SK-N-SH (cell line): ENCODE measurements around the gene CSNK1E. TPM values are rescaled to one million over a fixed set of nuclear protein-coding genes. Genes with fewer than 3 reads are reported as not detected.

ENCODE experiments used
- CTCF ChIA-PET: fragments of 300-600, 350-600 bp; formaldehyde crosslinking; extraction: SDS; loops from one replicate; lab custom pipeline; 2021; lab: Yijun Ruan, JAX
- POLR2A ChIA-PET: fragments of 350-600 bp; sonication (Branson Sonifier 250); formaldehyde crosslinking; extraction: SDS; loops from one replicate; lab custom pipeline; 2020; ENCODE audit warnings: antibody characterized with exemption, inconsistent platforms; lab: Yijun Ruan, JAX
- DNase-seq: peaks from one replicate; pipeline ENCODE4 v3.0.0; 2012
- H2AFZ ChIP-seq: fragments of 200-600 bp; sonication (generic); 2 replicates; pipeline ENCODE4 v1.8.1; 2016; ENCODE audit warnings: antibody characterized with exemption, mild to moderate bottlenecking, low read depth
- H3F3A ChIP-seq: fragments of 200-600 bp; sonication (generic); replicated peaks from 2 replicates; pipeline ENCODE3; 2016; ENCODE audit warnings: antibody characterized with exemption, mild to moderate bottlenecking; ENCODE audit not compliant: insufficient read depth
- H3K27ac ChIP-seq, 2 experiments: fragments of 200-500 bp in 1 of 2; fragments of 200-600 bp in 1 of 2; sonication (Bioruptor generic) in 1 of 2; sonication (generic), shearing (Covaris generic) in 1 of 2; 2 replicates each; pipeline versions ENCODE4 v1.5.1 to v1.6.1; 2014 to 2016; ENCODE audit warnings: low read depth in 2 of 2, inconsistent platforms in 1 of 2, low read length in 1 of 2, mild to moderate bottlenecking in 1 of 2, mixed read lengths in 1 of 2
- H3K27me3 ChIP-seq: fragments of 200-600 bp; sonication (generic), shearing (Covaris generic); 2 replicates; pipeline ENCODE4 v1.6.1; 2016; ENCODE audit warnings: mixed run types; ENCODE audit not compliant: insufficient read depth
- H3K36me3 ChIP-seq, 2 experiments: fragments of 200-500 bp in 1 of 2; fragments of 200-600 bp in 1 of 2; sonication (Bioruptor generic) in 1 of 2; sonication (generic) in 1 of 2; replicated peaks in 1 of 2; 2 replicates each; pipeline versions ENCODE3 to v1.5.1; 2014 to 2016; ENCODE audit warnings: low read length in 1 of 2, mild to moderate bottlenecking in 1 of 2; ENCODE audit not compliant: insufficient read depth in 2 of 2, control insufficient read depth in 1 of 2
- H3K4me1 ChIP-seq, 2 experiments: fragments of 200-500 bp in 1 of 2; fragments of 200-600 bp in 1 of 2; sonication (Bioruptor generic) in 1 of 2; sonication (generic), shearing (Covaris generic) in 1 of 2; 2 replicates each; pipeline versions ENCODE4 v1.5.1 to v1.6.1; 2014 to 2016; ENCODE audit warnings: low read depth in 1 of 2, low read length in 1 of 2, mixed run types in 1 of 2; ENCODE audit not compliant: insufficient read depth in 2 of 2, control insufficient read depth in 1 of 2
- H3K4me2 ChIP-seq: fragments of 200-600 bp; sonication (generic), shearing (Covaris generic); 2 replicates; pipeline ENCODE4 v1.6.1; 2017; ENCODE audit warnings: mixed run types
- H3K4me3 ChIP-seq, 2 experiments: fragments of 200-500 bp in 1 of 2; fragments of 200-600 bp in 1 of 2; sonication (Bioruptor generic) in 1 of 2; sonication (generic), shearing (Covaris generic) in 1 of 2; 2 replicates each; pipeline versions ENCODE4 v1.5.1 to v1.8.1; 2014 to 2016; ENCODE audit warnings: low read depth in 2 of 2, inconsistent platforms in 1 of 2, low read length in 1 of 2, mild to moderate bottlenecking in 1 of 2, mixed read lengths in 1 of 2, moderate library complexity in 1 of 2
- H3K79me2 ChIP-seq: fragments of 200-600 bp; sonication (generic); 2 replicates; pipeline ENCODE4 v1.8.1; 2017; ENCODE audit warnings: mild to moderate bottlenecking; ENCODE audit not compliant: insufficient read depth
- H3K9ac ChIP-seq: fragments of 200-600 bp; sonication (generic); 2 replicates; pipeline ENCODE4 v1.6.1; 2017; ENCODE audit warnings: mixed run types
- H3K9me2 ChIP-seq: fragments of 200-600 bp; sonication (generic); 2 replicates; pipeline ENCODE4 v1.6.1; 2017; ENCODE audit warnings: mixed run types
- H3K9me3 ChIP-seq: fragments of 200-600 bp; sonication (generic); 2 replicates; pipeline ENCODE4 v1.6.1; 2017; ENCODE audit warnings: mixed run types, mild to moderate bottlenecking, moderate library complexity
- H4K20me1 ChIP-seq: fragments of 200-600 bp; sonication (generic); 2 replicates; pipeline ENCODE4 v1.6.1; 2017; ENCODE audit warnings: mild to moderate bottlenecking, mixed run types; ENCODE audit not compliant: insufficient read depth
- ELF1 ChIP-seq: IDR thresholded peaks from 2 replicates; pipeline ENCODE4 v1.4.0; 2012
- EZH2phosphoT487 ChIP-seq: fragments of 200-600 bp; sonication (generic); IDR thresholded peaks from 2 replicates; pipeline ENCODE4 v1.6.1; 2017; ENCODE audit warnings: low read depth, mixed run types, mild to moderate bottlenecking, antibody characterized with exemption, moderate library complexity, borderline replicate concordance
- FOSL2 ChIP-seq: IDR thresholded peaks from 2 replicates; pipeline ENCODE4 v1.4.0; 2012; ENCODE audit warnings: low read depth, mild to moderate bottlenecking, moderate library complexity, borderline replicate concordance
- GABPA ChIP-seq: IDR thresholded peaks from 2 replicates; pipeline ENCODE4 v1.4.0; 2012; ENCODE audit warnings: low read depth, mild to moderate bottlenecking
- MEF2A ChIP-seq: IDR thresholded peaks from 2 replicates; pipeline ENCODE4 v1.4.0; 2012; ENCODE audit warnings: low read depth, borderline replicate concordance
- POLR2AphosphoS5 ChIP-seq: IDR thresholded peaks from 2 replicates; pipeline ENCODE4 v1.6.1; 2012; ENCODE audit warnings: low read depth, low read length
- RAD21 ChIP-seq: IDR thresholded peaks from 2 replicates; pipeline ENCODE4 v1.6.1; 2012; ENCODE audit warnings: mild to moderate bottlenecking, low read length
- RCOR1 ChIP-seq: fragments of 150-350 bp; IDR thresholded peaks from 2 replicates; pipeline ENCODE4 v1.6.1; 2017; ENCODE audit warnings: antibody characterized with exemption, low read length
- RFX5 ChIP-seq: IDR thresholded peaks from 2 replicates; pipeline ENCODE4 v1.6.1; 2012; ENCODE audit warnings: mild to moderate bottlenecking, improper control_type of control experiment, low read length
- RXRA ChIP-seq: IDR thresholded peaks from 2 replicates; pipeline ENCODE4 v1.4.0; 2012; ENCODE audit warnings: low read depth, mild to moderate bottlenecking, borderline replicate concordance
- SMC3 ChIP-seq: IDR thresholded peaks from 2 replicates; pipeline ENCODE4 v1.6.1; 2012; ENCODE audit warnings: low read depth, low read length, improper control_type of control experiment
- TCF12 ChIP-seq: IDR thresholded peaks from 2 replicates; pipeline ENCODE4 v1.4.0; 2012
- WGBS: methylation state at CpG from one replicate; pipeline ENCODE4 v1.1.6; 2017; ENCODE audit warnings: low lambda C conversion rate; 5-methylcytosine and 5-hydroxymethylcytosine counted together
- polyA plus RNA-seq, 3 experiments: library from polyadenylated mRNA; depleted of rRNA; stranded (reverse); fragments of >200 nt; gene quantifications; 2 replicates each; pipeline ENCODE4 v1.2.3, GENCODE V29; 2012
- TF ChIP-seq, protein P1 (sequence below): IDR thresholded peaks from 2 replicates; pipeline ENCODE4 v1.4.0; 2012; ENCODE audit warnings: low read depth, borderline replicate concordance
- TF ChIP-seq, protein P2 (sequence below): fragments of 150-350 bp; IDR thresholded peaks from 2 replicates; pipeline ENCODE4 v1.6.1; 2016; ENCODE audit warnings: mild to moderate bottlenecking, low read depth, low read length
- TF ChIP-seq, protein P3 (sequence below): fragments of 200-600 bp; sonication (generic); IDR thresholded peaks from 2 replicates; pipeline ENCODE4 v1.6.1; 2017; ENCODE audit warnings: antibody characterized with exemption, mild to moderate bottlenecking, moderate library complexity
- TF ChIP-seq, protein P4 (sequence below): IDR thresholded peaks from 2 replicates; pipeline ENCODE4 v1.4.0; 2012; ENCODE audit warnings: low read depth

CSNK1E gene
- polyA plus RNA-seq, 1 of the 3 experiments (the other 2 are of a cell fraction): 130 TPM

DNA sequence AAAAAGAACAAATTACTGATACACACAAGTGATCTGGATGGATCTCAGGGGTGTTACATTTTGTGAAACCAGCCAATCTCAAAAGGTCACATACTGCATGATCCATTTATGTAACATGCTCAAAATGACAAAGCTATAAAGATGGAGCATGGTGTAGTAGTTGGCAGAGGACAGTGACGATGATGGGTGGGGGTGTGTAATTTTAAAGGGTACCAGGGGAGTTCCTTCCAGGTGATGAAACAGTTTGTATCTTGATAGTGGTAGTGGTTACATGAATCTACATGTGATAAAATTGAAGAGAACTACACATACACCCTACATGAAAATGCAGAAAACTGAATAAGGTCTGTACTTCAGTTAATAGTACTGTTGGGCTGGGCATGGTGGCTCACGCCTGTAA lies 61.5 kb downstream of the CSNK1E start (continued):
- TF ChIP-seq, protein P1, sequence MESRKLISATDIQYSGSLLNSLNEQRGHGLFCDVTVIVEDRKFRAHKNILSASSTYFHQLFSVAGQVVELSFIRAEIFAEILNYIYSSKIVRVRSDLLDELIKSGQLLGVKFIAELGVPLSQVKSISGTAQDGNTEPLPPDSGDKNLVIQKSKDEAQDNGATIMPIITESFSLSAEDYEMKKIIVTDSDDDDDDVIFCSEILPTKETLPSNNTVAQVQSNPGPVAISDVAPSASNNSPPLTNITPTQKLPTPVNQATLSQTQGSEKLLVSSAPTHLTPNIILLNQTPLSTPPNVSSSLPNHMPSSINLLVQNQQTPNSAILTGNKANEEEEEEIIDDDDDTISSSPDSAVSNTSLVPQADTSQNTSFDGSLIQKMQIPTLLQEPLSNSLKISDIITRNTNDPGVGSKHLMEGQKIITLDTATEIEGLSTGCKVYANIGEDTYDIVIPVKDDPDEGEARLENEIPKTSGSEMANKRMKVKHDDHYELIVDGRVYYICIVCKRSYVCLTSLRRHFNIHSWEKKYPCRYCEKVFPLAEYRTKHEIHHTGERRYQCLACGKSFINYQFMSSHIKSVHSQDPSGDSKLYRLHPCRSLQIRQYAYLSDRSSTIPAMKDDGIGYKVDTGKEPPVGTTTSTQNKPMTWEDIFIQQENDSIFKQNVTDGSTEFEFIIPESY: no peak
- no peak for TF ChIP-seq RFX5
- TF ChIP-seq, protein P2, sequence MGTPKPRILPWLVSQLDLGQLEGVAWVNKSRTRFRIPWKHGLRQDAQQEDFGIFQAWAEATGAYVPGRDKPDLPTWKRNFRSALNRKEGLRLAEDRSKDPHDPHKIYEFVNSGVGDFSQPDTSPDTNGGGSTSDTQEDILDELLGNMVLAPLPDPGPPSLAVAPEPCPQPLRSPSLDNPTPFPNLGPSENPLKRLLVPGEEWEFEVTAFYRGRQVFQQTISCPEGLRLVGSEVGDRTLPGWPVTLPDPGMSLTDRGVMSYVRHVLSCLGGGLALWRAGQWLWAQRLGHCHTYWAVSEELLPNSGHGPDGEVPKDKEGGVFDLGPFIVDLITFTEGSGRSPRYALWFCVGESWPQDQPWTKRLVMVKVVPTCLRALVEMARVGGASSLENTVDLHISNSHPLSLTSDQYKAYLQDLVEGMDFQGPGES: no peak

DNA sequence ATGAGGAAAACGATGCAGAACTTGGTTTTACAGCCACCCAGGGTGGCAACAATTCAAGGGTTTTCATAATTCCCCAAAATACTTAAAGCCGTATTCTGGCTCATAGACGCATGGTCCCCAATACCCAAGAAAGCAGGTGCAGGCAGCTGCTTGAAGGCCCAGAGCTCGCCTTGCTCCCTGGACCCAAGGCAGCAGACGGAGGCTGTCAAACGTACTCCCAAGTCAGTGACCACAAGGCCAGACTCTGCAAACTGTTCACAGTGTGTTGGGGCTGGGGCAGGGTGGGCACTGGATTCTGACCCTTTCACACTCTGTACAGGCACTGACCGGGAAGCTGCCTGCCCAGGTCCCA lies 65.9 kb downstream of the CSNK1E start:
- Histone ChIP-seq H3K27ac (no peak overlapping the region), H3K36me3 (no peaks in the 10 kb centered on the region), H3F3A (no peaks in the 10 kb centered on the region), H3K4me2 (no peak overlapping the region), H3K4me1 (no peaks in the 10 kb centered on the region), H2AFZ (no peak overlapping the region), H3K27me3 (no peaks in the 10 kb centered on the region), H3K4me3 (no peak overlapping the region), H3K9me2 (no peaks in the 10 kb centered on the region), H4K20me1 (no peaks in the 10 kb centered on the region), H3K9me3 (no peaks in the 10 kb centered on the region), H3K9ac (no peak overlapping the region), H3K79me2 (peaks cover 81% of the 10 kb centered on the region)
- 97% methylated on average over 5 of the region's 7 CpGs for WGBS
- ChIA-PET POLR2A (no interaction called here), CTCF (no interaction called here)
- no peak for TF ChIP-seq ELF1
- no peak for TF ChIP-seq TCF12
- TF ChIP-seq, protein P1: no peak
- no peak for TF ChIP-seq SMC3
- no peak for TF ChIP-seq EZH2phosphoT487
- TF ChIP-seq RCOR1: no peak
- no peak for TF ChIP-seq POLR2AphosphoS5
- no peak for TF ChIP-seq RXRA
- no peak for TF ChIP-seq MEF2A
- TF ChIP-seq, protein P2: no peak
- TF ChIP-seq GABPA: no peak
- no peak for TF ChIP-seq FOSL2
- TF ChIP-seq, protein P3, sequence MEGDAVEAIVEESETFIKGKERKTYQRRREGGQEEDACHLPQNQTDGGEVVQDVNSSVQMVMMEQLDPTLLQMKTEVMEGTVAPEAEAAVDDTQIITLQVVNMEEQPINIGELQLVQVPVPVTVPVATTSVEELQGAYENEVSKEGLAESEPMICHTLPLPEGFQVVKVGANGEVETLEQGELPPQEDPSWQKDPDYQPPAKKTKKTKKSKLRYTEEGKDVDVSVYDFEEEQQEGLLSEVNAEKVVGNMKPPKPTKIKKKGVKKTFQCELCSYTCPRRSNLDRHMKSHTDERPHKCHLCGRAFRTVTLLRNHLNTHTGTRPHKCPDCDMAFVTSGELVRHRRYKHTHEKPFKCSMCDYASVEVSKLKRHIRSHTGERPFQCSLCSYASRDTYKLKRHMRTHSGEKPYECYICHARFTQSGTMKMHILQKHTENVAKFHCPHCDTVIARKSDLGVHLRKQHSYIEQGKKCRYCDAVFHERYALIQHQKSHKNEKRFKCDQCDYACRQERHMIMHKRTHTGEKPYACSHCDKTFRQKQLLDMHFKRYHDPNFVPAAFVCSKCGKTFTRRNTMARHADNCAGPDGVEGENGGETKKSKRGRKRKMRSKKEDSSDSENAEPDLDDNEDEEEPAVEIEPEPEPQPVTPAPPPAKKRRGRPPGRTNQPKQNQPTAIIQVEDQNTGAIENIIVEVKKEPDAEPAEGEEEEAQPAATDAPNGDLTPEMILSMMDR: no peak
- TF ChIP-seq RAD21: no peak
- TF ChIP-seq, protein P4, sequence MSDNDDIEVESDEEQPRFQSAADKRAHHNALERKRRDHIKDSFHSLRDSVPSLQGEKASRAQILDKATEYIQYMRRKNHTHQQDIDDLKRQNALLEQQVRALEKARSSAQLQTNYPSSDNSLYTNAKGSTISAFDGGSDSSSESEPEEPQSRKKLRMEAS: no peak
- no peak for DNase-seq
